ENCODE data around the gene MAP3K2.

MAP3K2 gene

DNA sequence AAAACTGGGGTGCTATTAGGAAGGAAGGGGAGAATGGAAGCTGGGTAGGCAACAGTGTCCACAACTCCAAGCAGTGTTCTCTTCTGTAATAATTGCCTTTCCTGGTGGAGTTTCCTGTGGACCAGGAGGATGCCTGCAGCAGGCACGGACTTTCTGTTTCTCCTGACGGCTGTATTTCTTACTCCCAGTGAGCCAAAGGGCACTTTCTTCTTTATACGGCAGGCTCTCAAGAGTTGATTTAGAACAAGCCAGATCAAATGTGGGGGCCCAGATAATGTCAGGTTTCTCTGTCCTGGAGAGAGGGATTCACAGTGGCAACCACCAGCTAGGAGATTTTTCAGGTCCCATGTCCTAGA, 17.5 kb upstream of the MAP3K2 start:
- DNase-seq (ENCODE audit: low read depth), result no peak

DNA sequence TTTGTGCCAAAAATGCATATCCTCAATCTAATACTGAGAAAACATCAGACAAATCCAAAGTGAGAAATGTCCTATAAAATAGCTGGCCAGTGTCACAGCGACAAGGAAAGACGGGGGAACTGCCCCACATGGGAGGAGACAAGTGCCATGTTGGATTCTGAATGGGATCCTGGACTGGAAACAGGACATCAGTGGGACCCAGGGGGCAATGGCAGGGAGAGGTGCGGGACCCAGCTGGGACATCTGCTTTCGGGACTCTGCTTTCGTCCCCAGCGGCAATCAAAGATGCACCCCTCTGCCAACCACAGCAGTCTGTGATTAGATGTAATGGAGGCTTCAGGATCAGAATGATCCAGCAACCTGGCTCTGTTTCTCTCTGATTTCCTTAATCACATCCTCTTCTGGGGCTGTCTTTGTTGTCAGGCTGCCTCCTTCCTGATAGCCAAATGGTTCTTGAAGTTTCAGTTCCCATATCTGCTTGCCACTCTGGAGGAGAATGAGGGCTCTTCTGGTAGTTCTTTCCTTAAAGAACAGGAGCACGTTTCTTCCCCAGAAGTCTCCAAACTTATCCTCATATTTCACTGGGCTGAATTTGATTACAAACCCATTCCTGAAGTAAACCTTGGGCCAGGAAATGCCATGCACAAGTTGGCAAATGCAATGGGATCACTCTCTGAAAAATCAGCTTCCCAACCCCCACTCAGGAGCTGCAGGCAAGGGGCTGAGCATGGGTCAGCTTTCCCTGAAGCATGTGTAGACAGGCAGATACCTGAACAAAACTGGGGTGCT, 16.9 kb upstream of the MAP3K2 start:
- no peak for DNase-seq (ENCODE audit: low read depth)

DNA sequence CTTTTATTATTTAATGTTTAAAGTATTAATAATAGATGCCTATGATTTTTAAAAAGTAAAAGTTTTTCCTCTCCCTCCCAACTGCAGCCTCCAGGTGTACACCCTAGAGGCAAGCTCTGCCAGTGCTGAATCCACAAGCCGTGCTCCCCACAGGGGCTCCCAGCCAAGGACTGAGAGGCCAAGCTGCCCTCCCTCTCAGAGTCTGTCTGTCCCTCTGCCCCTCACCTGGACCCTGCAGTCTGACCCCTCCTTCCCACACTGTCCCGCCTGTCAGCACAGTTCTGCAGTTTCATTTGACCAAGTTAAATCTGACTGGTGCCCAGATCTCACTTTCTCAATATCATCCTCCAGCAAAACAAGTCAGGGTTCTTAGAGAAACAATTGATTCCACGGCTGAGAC, 15.7 kb upstream of the MAP3K2 start:
- DNase-seq (ENCODE audit: low read depth), result no peak

DNA sequence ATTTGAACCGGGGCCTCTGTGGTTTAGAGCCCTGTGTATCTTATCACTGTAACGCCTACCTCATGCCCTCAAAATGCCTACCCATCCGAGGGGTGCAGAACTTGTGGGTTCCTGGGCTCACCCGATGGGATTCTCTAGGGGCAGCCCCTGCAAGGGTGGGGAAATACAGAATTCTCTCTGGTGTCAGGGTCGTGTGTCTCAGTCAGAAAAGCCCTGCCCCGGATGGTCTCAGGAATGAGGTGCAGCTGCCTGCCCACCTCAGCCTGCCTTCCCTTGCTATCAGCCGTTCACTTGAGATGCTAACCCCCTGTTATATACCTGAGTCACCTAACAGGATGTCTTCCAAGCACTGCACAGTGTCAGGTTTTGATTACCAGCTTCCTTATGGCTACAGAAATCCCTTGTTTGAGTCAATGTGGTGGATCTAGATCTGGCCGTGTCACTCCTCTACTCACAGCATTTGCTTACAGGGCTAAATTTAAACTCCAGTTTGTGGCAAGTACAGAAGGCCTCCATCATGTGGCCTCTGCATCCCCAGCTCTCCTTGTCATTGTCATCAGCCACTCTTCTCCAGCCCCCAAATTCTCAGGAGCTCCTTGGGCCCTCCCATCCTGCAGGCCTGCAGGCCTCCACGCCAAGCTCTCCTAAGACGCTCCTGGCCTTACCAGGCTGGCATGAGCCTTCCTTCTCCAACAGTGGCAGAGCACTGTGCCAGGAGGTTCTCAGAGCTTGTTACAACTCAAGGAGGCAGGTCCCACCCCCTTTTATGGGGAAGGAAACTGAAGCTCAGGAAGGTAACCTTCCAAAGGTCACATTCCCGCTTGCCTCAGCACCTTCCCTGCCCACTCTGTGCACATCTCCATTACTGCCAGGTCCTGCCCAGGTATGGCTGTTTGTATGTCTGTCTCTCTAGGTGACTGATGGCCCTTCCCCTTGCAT, 14.3 kb upstream of the MAP3K2 start:
- no peak for DNase-seq (ENCODE audit: low read depth)

DNA sequence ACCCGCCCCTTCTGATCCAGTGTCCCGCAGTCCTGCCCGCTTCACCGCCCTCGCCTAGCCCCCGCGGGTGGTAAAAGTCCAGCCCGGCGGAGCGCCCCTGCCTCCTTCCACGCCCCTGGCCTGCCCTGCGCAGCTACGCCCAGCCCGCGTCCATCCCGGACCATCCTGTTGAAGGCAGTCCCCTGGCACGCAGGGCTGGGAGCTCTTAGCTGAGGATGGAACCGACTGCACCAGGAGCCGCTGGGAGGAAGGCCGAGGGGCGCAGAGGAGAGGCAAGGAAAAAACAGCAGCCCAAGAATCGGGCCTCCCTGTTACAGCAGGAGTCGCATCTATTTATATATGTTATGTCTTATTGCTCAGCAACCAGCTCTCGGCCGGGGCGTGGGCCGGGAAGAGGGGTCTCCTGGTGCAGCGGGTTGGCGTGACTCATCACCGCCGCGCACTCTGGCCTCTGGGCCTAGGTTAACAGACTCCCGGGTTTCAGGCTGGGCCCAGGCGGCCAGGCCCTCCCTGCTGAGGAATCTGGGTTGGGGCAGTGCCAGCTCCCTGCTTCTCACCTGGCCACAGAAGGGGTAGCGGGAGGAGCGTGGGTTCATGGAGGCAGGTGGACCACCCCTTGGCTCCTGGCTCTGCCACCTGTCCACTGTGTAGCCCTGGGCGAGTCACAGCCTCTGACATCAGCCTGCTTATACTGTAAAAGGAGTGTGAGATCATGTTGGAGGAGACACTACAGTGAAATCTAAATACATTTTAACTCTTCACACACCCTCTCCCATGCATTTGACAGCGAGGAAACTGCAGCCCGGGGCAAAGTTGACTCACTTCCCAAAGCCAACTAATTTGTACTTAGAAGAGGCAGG, 13.4 kb upstream of the MAP3K2 start:
- no peak for DNase-seq (ENCODE audit: low read depth)

DNA sequence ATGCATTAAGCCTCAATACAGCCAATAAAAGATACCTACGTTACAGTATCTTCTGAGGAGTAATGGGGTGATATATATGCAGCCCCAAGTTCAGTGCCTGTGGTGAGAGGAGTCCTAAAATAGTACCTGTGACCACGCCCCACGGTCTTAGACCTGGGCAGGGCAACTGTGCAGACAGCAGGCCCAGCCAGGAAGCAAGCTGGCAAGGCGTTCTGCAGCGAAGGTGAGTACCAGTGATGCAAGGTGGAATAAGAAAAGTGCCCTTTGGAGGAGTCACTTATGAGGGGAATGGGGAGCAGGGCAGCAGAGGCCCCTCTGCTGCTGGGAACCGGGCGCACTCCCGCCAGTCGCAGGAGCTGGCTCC, 12.7 kb upstream of the MAP3K2 start:
- no peak for DNase-seq (ENCODE audit: low read depth)

DNA sequence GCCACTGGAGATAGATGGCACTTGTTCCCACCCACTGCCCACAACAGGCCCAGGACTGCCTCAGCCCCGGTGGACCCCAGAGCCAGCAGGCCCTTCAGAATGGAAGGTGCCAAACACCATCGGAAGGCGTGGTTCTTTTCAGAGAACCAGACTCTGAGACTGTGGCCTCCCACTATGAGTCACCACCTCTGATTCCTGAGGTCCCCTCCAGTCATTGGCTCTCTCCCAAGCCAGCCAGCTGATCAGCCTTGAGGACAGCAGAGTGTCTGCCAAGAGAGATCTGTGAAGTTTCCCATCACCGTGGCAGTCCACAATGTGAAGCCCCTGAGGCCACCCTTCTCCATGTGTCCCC, 10.4 kb upstream of the MAP3K2 start:
- no peak for DNase-seq (ENCODE audit: low read depth)

DNA sequence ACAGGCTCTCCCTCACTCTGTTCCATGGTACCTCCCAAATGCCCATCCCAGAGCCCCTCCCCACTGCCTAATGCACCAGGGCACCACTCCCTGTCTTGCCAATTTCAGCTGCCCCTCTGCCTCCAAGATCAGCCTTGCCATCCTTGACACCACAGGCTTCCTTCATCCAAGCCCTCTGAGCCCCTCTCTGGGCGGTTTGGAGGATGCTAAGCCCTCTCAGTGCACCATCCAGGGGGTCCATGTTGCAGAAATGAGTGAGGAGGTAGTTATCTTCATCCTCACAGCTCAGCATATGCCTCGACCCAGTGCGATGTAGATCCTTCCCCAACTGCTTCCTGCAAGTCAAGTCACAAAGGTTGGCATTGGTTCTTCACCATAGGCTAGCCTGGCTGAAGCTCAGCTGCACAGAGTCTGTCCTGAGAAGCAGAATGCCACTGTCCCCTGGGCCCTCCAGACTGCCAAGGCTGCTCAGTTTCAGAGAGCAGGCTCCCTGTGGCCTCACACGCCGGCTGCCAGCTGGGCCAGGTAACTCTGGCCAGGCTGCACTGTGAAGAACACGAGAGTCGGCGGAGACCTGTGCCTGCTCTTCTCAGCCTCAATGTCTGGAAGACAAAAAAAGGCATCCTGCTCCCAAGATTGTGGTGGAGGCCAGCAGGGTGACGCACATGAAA, 9.9 kb upstream of the MAP3K2 start:
- DNase-seq (ENCODE audit: low read depth), result no peak

DNA sequence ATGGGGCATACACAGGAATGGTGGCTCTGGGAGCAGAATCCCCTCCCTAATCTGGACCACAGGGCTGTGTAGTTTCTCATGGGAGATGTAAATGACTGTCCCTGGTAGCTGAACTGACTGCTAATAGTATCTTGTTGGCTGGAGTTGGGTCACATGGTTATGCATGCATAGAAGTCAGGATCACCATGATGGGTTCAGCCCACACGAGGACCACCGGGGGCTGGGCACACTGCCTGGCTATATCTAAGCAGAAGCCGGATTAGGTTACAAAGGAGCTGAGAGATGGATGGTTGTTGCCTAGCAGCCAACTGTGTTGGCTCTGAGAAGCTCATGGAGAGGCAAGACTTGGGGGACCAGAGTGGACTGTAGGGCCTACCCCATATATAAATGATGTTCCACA, 6.7 kb upstream of the MAP3K2 start:
- DNase-seq (ENCODE audit: low read depth), result no peak

DNA sequence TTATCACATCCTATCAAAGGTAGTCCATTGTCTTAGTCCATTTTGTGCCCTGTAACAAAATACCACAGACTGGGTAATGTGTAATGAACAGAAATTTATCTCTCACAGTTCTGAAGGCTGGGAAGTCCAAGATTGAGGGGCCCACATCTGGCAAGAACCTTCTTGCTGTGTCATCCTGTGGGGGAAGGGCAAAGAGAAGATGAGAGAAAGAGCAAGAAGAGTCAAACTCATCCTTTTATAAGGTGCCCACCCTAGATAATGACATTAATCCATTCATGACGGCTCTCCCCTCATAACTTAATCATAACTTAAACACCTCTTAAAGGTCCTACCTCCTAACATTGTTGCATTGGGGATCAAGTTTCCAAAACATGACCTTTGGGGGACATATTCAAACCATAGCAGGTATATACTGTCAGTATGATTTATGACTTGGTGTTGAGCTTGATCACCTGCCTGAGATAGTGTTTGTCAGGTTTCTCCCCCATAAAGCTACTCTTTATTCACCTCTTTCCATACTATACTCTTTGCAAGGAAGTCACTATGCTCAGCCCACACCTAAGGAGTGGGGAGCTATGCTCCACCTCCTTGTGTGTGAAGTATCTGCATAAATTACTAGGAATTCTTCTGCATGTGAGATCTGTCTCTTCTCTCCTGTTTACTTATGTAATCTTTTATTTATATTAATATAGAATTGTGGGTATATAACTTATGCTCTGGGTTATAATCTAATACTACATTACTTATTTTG, 5.2 kb upstream of the MAP3K2 start:
- no peak for DNase-seq (ENCODE audit: low read depth)

DNA sequence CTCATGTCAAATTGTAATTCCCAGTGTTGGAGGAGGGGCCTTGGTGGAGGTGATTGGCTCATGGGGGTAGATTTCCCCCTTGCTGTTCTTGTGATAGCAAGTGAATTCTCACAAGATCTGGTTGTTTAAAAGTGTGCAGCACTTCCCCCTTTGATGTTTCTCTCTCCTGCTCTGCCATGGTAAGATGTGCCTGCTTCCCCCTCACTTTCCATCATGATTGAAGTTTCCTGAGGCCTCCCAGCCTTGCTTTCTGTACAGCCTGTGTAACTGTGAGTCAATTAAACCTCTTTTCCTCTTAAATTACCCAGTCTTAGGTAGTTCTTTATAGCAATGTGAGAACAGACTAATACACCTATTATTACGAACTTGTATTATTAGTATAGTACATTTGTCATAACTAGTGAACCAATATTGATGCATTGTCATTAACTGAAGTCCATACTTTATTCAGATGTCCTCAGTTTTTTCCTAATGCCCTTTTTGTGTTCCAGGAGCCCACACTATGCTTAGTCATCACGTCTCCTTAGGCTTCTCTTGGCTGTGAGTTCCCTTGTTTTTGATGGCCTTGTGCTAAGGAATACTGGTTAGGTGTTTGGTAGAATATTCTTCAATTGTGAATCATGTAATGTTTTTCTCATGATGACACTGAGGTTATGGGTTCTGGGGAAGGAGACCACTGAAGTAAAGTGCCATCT, 4.5 kb upstream of the MAP3K2 start:
- DNase-seq (ENCODE audit: low read depth), result no peak

DNA sequence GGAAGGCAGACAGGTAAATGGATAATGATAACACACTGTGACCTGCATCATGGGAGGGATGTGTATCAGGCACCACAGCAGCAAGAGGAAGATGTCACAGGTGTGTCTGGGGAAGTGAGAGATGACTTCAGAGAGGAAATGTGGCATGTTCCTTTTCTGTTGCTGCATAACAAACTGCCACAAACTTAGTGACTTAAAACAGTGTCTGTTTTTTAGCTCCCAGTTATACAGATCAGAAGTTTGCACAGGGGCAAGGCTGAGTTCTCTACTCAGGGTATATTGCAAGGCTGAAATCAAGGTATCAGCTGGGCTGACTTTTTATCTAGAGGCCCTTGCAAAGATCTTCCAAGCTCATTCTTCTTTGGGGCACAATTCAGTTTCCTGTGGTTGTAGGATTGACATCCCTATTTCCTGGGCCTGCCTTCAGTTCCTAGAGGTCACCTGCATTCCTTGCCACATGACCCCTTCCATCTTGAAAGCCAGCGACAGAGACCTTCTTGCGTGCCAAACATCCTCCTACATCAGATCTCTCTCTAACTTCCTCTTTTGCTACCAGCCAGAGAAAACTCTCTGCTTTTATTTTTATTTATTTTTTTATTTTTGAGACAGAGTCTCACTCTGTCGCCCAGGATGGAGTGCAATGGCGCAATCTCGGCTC, 2.1 kb upstream of the MAP3K2 start:
- DNase-seq (ENCODE audit: low read depth), result no peak

DNA sequence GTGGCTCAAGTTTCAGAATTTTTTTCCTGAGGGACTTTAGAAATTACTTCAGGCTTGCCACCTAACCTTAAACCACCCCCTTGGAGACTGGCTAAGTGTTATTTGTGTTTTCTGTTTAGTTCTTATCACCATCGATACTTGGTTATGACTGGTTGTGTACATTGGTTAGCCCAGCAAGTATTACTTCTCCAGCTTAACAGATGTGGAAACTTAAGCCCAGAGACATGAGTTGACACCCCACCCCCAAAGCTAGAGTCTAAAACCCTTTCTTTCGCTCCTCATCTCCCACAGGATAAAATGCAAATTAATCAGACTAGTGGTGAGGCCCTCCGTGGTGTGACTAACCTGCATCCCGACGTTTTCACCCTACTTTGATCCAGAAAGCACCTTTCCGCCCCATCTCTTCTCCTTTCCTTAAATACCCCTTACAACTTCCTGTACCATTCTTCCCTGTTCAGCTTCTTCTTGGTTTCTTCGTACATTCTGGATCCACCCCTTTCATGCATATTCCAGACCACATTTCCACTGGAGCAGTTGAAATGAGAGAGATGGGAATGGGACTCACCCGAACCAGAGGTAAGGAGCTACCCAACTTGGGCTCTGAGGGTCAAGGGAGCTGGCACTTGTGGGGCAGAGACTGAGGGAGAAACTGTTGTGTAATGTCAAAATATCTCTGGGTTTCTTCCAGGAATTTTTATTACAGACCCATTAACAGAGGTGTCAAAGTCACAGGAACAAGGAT, 819 bp upstream of the MAP3K2 start:
- no peak for DNase-seq (ENCODE audit: low read depth)

DNA sequence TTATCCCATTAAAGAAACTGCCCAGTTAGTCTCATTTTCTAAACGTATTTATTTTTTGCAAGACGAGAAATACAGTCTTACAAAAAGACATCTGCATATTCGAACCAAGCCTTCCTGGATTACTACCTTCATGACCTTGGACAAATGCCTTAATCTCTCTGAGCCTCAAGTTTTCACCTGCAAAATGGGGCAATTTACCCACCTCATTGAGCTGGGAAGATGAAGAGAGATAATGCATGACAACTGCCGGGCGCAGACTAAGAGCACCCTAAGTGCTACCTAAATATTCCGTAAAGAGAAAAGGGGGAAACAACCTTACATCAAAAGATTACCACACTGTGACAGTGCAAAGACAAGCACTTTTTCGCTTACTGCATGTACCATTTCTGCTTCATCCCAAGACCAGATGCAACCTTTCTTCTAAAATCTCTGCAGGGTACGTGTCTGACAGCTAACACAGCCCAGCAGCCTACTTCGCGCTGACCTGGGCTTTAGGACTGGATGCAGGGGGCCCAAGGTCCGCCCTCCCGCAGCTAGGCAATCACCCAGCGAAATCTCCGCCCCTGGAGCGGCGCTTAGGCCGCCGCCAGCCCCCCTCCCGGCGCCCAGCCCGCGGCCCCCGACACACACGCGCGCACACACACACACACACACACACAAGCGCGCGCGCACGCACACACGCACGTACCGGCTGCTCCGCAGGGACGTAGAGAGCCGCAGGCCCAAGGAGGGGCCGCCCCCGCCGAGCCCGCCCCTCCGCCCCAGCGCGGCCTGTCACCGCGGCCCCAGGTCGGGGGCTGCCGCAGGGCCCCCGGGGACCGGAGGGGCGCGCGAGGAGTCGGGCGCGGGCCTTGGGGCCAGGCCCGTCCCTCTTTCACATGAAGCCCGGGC, 766 bp downstream of the MAP3K2 start:
- DNase-seq (ENCODE audit: low read depth), result peak; percentile 51

DNA sequence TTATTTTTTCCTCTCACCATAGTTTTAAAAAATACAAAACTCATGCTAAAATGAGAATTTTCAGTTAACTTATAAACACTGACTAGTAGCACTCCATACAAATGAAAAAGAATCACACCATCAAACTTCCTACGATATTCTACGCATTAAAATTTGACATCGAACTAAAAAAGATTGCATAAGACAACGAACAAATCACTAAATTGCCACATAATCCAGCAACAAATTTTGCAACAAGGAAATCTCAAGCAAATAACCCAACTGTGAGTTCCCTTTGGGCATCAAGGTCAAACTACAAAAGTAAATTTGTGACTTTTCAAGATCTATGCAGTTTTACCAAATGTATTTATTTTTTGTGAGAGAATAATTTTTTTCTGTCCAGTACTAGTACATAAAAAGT, 1.5 kb downstream of the MAP3K2 start:
- DNase-seq (ENCODE audit: low read depth), result no peak

DNA sequence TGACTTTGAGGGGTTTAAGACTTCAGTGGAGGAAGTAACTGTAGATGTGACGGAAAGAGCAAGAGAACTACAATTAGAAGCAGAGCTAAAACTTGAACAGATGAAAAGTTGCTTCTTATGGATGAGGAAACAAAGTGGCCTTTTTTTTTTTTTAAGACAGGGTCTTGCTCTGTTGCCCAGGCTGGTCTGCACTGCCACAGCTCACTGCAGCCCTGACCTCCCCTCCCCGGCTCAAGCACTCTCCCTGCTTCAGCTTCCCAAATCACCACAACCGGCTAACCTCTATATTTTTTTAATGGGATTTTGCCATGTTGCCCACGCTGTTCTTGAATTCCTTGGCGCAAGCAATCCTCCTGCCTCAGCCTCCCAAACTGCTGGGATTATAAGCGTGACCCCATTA, 3.2 kb downstream of the MAP3K2 start:
- no peak for DNase-seq (ENCODE audit: low read depth)

DNA sequence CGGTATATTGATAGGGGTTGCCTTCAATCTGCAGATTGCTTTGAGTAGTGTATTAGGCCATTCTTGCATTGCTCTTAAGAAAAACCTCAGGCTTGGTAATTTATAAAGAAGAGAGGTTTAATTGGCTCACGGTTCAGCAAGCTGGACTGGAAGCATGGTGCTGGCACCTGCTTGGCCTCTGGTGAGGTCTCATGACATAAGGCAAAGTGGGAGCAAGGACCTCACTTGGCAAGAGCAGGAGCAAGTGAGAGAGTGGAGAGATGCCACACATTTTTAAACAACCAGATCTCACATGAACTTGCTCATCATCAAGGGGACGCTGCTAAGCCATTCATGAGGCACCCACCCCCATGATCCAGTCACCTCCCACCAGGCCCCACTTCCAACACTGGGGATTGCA, 4.9 kb downstream of the MAP3K2 start:
- DNase-seq (ENCODE audit: low read depth), result no peak

DNA sequence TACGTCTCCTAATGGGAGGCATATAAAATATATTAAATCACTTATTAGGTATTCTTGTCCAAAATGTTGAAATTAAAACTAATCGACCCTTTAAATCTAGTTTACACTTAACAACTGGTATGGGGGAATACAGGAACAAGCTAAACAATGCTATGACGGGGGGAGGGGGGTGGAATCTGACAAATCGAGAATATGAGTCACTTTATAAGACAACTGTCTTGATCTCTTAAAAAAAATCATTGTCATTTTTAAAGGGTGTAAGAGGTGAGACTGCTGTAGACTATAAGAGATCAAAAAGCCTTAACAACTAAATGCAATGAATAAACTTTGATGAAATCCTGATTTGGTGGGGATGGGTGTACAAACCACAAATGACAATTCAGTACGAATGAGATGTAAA, 6.0 kb downstream of the MAP3K2 start:
- no peak for DNase-seq (ENCODE audit: low read depth)
